Uterus (tissue), 4 donors: ENCODE measurements around the gene TGM2. TPM values are rescaled to one million over a fixed set of nuclear protein-coding genes. Genes with fewer than 3 reads are reported as not detected.

Source experiments
- DNase-seq, 2 donors: peaks; one replicate each; pipeline ENCODE4 v3.0.0-alpha.2; 2019 to 2020
- H3K27ac ChIP-seq, 2 donors: fragments of 200-600 bp; sonication (generic); 1 replicate in 1 of 2; 2 replicates in 1 of 2; pipeline ENCODE4 v1.5.1; 2016 to 2018
- H3K27me3 ChIP-seq, 2 donors: fragments of 200-600 bp; sonication (generic); one replicate each; pipeline ENCODE4 v1.5.1; 2018 to 2019; ENCODE audit warnings: control low read depth in 1 of 2
- H3K36me3 ChIP-seq, 2 donors: fragments of 200-600 bp; sonication (generic); one replicate each; pipeline ENCODE4 v1.5.1; 2019; ENCODE audit warnings: control low read depth in 1 of 2
- H3K4me1 ChIP-seq, 2 donors: fragments of 200-600 bp; sonication (generic); one replicate each; pipeline ENCODE4 v1.5.1; 2018 to 2019; ENCODE audit warnings: control low read depth in 1 of 2
- H3K4me3 ChIP-seq, 2 donors: fragments of 200-600 bp; sonication (generic); 1 replicate in 1 of 2; 2 replicates in 1 of 2; pipeline ENCODE4 v1.5.1; 2018 to 2019; ENCODE audit warnings: mild to moderate bottlenecking in 1 of 2
- H3K9me3 ChIP-seq, 2 donors: fragments of 200-600 bp; sonication (generic); one replicate each; pipeline ENCODE4 v1.5.1; 2019; ENCODE audit warnings: control low read depth in 1 of 2
- POLR2A ChIP-seq, 2 donors: fragments of 450-650 bp; IDR thresholded peaks; one replicate each; pipeline ENCODE4 v1.6.1; 2016; ENCODE audit warnings: antibody characterized with exemption in 2 of 2, mild to moderate bottlenecking in 1 of 2, moderate library complexity in 1 of 2
- intact Hi-C: fragments of 100-400 bp; cut with DNase I; formaldehyde crosslinking; loops from one replicate; pipeline ENCODE4 v1.15.1; 2023; ENCODE audit warnings: low total_unique reads
- total RNA-seq, 4 donors: library from RNA; depleted of rRNA in 3 of 4; stranded (reverse); fragments of >200 nt in 3 of 4; gene quantifications; one replicate each; pipeline versions ENCODE4 v1.1.0 to v1.2.4, GENCODE V29; 2014 to 2023
- TF ChIP-seq, protein P1 (sequence below), 4 experiments: fragments of 200-600 bp in 2 of 4; fragments of 450-650 bp in 2 of 4; sonication (generic) in 2 of 4; IDR thresholded peaks; one replicate each; pipeline ENCODE4 v1.5.1; 2016 to 2019; ENCODE audit warnings: antibody characterized with exemption in 4 of 4, mild to moderate bottlenecking in 2 of 4, moderate library complexity in 1 of 4
- donor health status: DM: yes; HTN: yes; CAD: no.

Gene TGM2
- total RNA-seq, 4 donors from 2014 or later = 136 to 639 (median 209) TPM

DNA sequence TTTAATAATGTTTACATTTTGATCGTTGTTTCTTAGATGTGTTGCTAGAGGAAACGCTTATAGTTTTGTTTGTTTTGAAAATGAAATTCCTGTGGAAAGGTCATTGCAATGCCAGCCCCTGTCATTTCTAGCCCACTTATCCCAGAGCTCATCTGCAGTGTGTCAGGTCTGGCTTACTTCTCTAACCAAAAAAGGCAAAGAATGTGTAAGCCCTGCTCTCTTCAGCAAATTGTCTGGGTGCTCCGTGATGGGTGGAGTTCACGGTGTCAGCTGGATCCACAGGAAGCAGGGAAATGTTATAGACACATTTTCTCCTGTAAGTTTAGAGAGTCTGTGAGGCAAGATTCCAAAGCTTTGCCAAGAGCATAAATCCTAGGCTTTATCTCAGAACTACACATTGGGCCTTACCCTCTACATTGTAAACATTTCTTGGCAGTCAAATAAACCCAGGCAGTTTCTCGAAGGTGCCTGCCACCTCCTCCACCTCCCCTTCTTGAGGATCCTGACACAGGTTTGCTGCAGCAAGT, 80.6 kb downstream of the TGM2 start:
- Histone ChIP-seq H3K27ac (peak overlapping the region; percentile 68 to 85), H3K27me3 (no peaks in the 10 kb centered on the region), H3K4me3 (no peak overlapping the region), H3K36me3 (no peaks in the 10 kb centered on the region), H3K9me3 (no peaks in the 10 kb centered on the region), H3K4me1 (peaks cover 0 to 10% of the 10 kb centered on the region in 2 donors)
- intact Hi-C loops = no loop called here
- peak; percentile 40 to 61 for DNase-seq
- TF ChIP-seq, protein P1, sequence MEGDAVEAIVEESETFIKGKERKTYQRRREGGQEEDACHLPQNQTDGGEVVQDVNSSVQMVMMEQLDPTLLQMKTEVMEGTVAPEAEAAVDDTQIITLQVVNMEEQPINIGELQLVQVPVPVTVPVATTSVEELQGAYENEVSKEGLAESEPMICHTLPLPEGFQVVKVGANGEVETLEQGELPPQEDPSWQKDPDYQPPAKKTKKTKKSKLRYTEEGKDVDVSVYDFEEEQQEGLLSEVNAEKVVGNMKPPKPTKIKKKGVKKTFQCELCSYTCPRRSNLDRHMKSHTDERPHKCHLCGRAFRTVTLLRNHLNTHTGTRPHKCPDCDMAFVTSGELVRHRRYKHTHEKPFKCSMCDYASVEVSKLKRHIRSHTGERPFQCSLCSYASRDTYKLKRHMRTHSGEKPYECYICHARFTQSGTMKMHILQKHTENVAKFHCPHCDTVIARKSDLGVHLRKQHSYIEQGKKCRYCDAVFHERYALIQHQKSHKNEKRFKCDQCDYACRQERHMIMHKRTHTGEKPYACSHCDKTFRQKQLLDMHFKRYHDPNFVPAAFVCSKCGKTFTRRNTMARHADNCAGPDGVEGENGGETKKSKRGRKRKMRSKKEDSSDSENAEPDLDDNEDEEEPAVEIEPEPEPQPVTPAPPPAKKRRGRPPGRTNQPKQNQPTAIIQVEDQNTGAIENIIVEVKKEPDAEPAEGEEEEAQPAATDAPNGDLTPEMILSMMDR (IDR thresholded peaks at IDR 0.05) = no peak
- peak in 1 of 2 donors; percentile 9 for TF ChIP-seq POLR2A (IDR thresholded peaks at IDR 0.05)

DNA sequence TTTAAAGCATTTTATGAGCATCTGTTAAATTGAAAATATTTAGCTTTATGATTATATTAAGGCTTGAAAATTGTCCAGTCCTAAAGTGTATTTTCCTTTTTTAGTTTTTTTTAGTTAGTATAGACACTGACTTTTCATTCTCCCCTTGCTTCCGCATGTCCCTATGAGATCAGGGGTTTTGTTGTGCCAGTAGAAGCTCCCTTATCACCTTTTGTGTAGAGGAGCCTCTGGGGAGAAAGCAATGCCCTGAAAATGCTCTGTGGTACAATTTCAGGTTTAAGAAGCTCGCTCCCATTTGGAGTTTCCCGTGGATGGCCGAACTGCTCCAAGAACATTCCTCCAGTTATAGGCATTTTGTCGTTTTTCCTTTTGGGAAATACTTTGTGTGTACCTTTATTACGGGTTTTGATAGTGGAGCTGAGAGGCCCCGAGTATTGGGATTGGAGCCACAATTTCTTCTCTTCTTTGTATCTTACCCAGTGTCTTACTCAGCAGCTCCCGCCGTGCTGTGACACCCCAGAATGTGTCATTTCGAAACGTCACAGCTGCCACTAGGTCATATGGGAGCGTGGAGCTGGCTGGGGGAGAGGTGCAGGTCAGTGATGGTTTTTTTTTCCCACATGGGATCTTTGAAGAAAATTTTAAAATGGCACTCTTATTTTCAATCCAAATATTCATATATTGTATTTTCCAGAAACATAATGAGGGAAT, 81.6 kb downstream of the TGM2 start:
- H3K27ac ChIP-seq = peak overlapping the region; percentile 68 to 85
- TF ChIP-seq, protein P1 (IDR thresholded peaks at IDR 0.05) = no peak
- no peak for TF ChIP-seq POLR2A (IDR thresholded peaks at IDR 0.05)
- H3K4me1 ChIP-seq = peaks cover 0 to 10% of the 10 kb centered on the region in 2 donors
- intact Hi-C loops = no loop called here
- H3K4me3 ChIP-seq = no peak overlapping the region
- no peaks in the 10 kb centered on the region for H3K36me3 ChIP-seq
- no peak for DNase-seq
- H3K9me3 ChIP-seq = no peaks in the 10 kb centered on the region
- no peaks in the 10 kb centered on the region for H3K27me3 ChIP-seq

DNA sequence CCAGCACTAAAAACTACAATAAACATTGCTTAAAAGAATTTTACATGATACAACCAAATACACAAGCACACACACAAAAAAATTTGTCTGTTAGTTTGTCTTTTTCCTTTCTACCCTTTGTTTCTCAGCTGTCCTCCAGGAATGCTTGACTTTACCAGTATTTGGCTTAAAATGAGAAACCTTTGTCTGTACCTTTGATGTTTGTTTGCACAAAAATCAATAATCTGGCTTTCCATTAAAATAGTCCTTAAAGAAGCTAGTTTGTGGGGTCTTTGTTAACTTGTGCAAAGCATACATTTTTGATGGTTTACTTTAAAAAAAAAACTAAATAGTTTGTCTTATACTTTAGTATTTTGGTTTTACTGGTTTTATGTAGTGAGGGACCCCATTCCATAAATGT, 82.2 kb downstream of the TGM2 start:
- H3K9me3 ChIP-seq = no peaks in the 10 kb centered on the region
- TF ChIP-seq, protein P1 (IDR thresholded peaks at IDR 0.05) = no peak
- TF ChIP-seq POLR2A (IDR thresholded peaks at IDR 0.05) = no peak
- DNase-seq = no peak
- H3K36me3 ChIP-seq = no peaks in the 10 kb centered on the region
- H3K27ac ChIP-seq = peak overlapping the region; percentile 68 to 85
- H3K4me1 ChIP-seq = peaks cover 0 to 10% of the 10 kb centered on the region in 2 donors
- no peaks in the 10 kb centered on the region for H3K27me3 ChIP-seq
- intact Hi-C loops = no loop called here
- no peak overlapping the region for H3K4me3 ChIP-seq

DNA sequence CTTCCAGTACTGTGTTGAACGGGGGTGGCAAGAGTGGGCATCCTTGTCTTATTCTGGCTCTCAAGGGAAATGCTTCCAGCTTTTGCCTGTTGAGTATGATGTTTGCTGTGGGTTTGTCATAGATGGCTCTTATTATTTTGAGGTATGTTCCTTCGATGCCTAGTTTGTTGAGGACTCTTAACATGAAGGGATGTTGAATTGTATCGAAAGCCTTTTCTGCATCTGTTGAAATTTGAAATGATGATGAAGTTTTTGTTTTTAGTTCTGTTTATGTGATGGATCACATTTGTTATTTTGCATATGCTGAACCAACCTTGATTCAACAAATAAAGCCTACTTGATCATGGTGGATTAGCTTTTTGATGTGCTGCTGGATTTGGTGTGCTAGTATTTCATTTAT, 83.5 kb downstream of the TGM2 start:
- H3K4me1 ChIP-seq = peaks cover 0 to 10% of the 10 kb centered on the region in 2 donors
- TF ChIP-seq, protein P1 (IDR thresholded peaks at IDR 0.05) = no peak
- no peak for TF ChIP-seq POLR2A (IDR thresholded peaks at IDR 0.05)
- H3K36me3 ChIP-seq = no peaks in the 10 kb centered on the region
- intact Hi-C loops = no loop called here
- H3K27me3 ChIP-seq = no peaks in the 10 kb centered on the region
- H3K9me3 ChIP-seq = no peaks in the 10 kb centered on the region
- H3K27ac ChIP-seq = peak overlapping the region; percentile 68 to 85
- no peak for DNase-seq
- no peak overlapping the region for H3K4me3 ChIP-seq

DNA sequence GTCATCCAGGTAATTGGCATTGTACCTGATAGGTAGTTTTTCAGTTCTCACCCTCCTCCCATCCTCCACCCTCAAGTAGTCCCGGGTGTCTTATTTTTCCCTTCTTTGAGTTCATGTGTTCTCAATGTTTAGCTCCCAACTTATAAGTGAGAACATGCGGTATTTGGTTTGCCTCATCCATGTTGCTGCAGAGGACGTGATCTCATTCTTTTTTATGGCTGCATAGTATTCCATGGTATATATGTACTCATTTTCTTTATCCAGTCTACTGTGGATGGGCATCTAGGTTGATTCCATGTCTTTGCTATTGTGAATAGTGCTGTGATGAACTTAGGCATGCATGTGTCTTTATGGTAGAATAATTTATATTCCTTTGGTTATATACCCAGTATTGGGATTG, 85.7 kb downstream of the TGM2 start:
- Histone ChIP-seq H3K27ac (no peak overlapping the region), H3K4me3 (no peak overlapping the region), H3K9me3 (no peaks in the 10 kb centered on the region), H3K27me3 (no peaks in the 10 kb centered on the region), H3K36me3 (no peaks in the 10 kb centered on the region), H3K4me1 (peaks cover 4 to 13% of the 10 kb centered on the region in 2 donors)
- TF ChIP-seq POLR2A (IDR thresholded peaks at IDR 0.05) = no peak
- TF ChIP-seq, protein P1 (IDR thresholded peaks at IDR 0.05) = no peak
- DNase-seq = no peak
- intact Hi-C loops = no loop called here
